Rectal smooth muscle tissue (tissue), 1 donor: ENCODE data around the gene CIRBP.
A peak's percentile ranks its signal among the peaks of the same experiment; 100 is the strongest.
"Not testable (repeated sequence)": the region's sequence is repeated elsewhere in the genome, so short reads cannot be mapped to it uniquely, and the experiment has no call there.

Experiments
- H3K27ac ChIP-seq: one replicate; pipeline ENCODE4 v1.7.0; 2013; ENCODE audit warnings: low read depth, low read length, inconsistent platforms
- H3K27me3 ChIP-seq: one replicate; pipeline ENCODE4 v1.7.0; 2013; ENCODE audit warnings: low read length; ENCODE audit not compliant: control insufficient read depth, insufficient read depth
- H3K36me3 ChIP-seq: one replicate; pipeline ENCODE4 v1.7.0; 2013; ENCODE audit warnings: low read length; ENCODE audit not compliant: control insufficient read depth, insufficient read depth
- H3K4me1 ChIP-seq: one replicate; pipeline ENCODE4 v1.7.0; 2013; ENCODE audit warnings: low read length; ENCODE audit not compliant: control insufficient read depth, insufficient read depth
- H3K4me3 ChIP-seq: one replicate; pipeline ENCODE4 v1.7.0; 2013; ENCODE audit warnings: low read length
- H3K9ac ChIP-seq: one replicate; pipeline ENCODE4 v1.7.0; 2013; ENCODE audit warnings: low read length

CIRBP gene

GRCh38 chr19:1320282-1320650 is 51.1 kb downstream of the CIRBP start:
- not testable (repeated sequence) for H3K27ac ChIP-seq, H3K9ac ChIP-seq, H3K4me3 ChIP-seq, H3K36me3 ChIP-seq, H3K4me1 ChIP-seq
- peaks cover 21% of the 10 kb centered on the region for H3K27me3 ChIP-seq

- no peak overlapping the region for H3K27ac ChIP-seq
- peaks cover 2% of the 10 kb centered on the region for H3K4me1 ChIP-seq
- no peak overlapping the region for H3K9ac ChIP-seq
- peaks cover 12% of the 10 kb centered on the region for H3K27me3 ChIP-seq
- no peaks in the 10 kb centered on the region for H3K36me3 ChIP-seq
- no peak overlapping the region for H3K4me3 ChIP-seq
Measured at GRCh38 chr19:1321539-1321938, 52.4 kb downstream of the CIRBP start.

- no peak overlapping the region for H3K4me3 ChIP-seq
- H3K27ac ChIP-seq, result no peak overlapping the region
- H3K4me1 ChIP-seq, result peaks cover 2% of the 10 kb centered on the region
- no peak overlapping the region for H3K9ac ChIP-seq
- H3K36me3 ChIP-seq, result no peaks in the 10 kb centered on the region
- H3K27me3 ChIP-seq, result peaks cover 12% of the 10 kb centered on the region
Measured at GRCh38 chr19:1322198-1322981, 53.3 kb downstream of the CIRBP start.

GRCh38 chr19:1324249-1324805 is 55.2 kb downstream of the CIRBP start:
- Histone ChIP-seq H3K9ac (no peak overlapping the region), H3K27me3 (peaks cover 9% of the 10 kb centered on the region), H3K4me3 (peak overlapping the region; percentile 51), H3K36me3 (no peaks in the 10 kb centered on the region), H3K27ac (no peak overlapping the region), H3K4me1 (peaks cover 2% of the 10 kb centered on the region)
